OCI-LY7 (cell line): Measurements from ENCODE around the gene TMPRSS4.

Experiments used
- EZH2phosphoT487 ChIP-seq: fragments of 200-600 bp; sonication (generic); IDR thresholded peaks from 2 replicates; pipeline ENCODE4 v1.6.1; 2018; ENCODE audit warnings: low read depth, borderline replicate concordance, mild to moderate bottlenecking, mixed run types, antibody characterized with exemption, low read length, moderate library complexity, mixed read lengths
- TF ChIP-seq, protein P1 (sequence below): fragments of 200-600 bp; sonication (generic); conservative IDR thresholded peaks from 2 replicates; pipeline ENCODE4 v1.5.1; 2014; ENCODE audit warnings: mild to moderate bottlenecking, antibody characterized with exemption, low read length, moderate library complexity, mixed read lengths

DNA sequence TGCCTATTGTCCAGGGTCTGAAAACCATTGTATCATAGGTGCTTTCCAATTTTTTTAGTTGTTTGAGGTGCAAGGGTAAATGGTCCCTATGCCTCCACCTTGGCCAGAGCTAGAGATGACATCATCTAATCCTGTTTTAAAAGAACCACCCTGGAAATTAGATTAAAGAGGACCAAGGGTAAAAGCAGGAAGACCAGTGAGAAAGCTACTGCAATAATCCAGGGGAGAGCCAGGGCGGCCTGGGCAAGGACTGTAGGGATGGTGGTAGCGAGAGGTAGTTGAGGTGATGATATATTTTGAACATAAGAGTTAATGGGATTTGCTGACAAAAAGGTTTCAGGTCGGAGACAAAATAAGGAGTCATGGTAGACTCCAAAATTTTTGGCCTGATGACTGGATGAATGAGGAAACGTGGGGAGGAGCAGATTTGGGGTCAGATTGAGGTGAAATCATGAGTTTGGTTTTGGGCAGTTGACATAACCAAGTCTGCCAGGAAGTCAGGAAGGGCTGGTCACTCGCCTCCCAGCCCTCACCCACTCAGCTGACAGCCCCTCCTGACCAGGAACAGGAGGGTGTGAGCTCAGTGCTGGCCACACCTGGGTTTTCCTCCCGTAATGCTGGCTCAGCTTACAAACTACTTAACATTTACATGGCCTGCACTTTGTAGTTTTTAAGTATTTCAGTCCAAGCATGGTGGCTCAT lies 52.7 kb downstream of the TMPRSS4 start:
- TF ChIP-seq, protein P1, sequence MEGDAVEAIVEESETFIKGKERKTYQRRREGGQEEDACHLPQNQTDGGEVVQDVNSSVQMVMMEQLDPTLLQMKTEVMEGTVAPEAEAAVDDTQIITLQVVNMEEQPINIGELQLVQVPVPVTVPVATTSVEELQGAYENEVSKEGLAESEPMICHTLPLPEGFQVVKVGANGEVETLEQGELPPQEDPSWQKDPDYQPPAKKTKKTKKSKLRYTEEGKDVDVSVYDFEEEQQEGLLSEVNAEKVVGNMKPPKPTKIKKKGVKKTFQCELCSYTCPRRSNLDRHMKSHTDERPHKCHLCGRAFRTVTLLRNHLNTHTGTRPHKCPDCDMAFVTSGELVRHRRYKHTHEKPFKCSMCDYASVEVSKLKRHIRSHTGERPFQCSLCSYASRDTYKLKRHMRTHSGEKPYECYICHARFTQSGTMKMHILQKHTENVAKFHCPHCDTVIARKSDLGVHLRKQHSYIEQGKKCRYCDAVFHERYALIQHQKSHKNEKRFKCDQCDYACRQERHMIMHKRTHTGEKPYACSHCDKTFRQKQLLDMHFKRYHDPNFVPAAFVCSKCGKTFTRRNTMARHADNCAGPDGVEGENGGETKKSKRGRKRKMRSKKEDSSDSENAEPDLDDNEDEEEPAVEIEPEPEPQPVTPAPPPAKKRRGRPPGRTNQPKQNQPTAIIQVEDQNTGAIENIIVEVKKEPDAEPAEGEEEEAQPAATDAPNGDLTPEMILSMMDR: no peak
- no peak for TF ChIP-seq EZH2phosphoT487
